MCF 10A (cell line): ENCODE measurements around the gene NCOA5. TPM values are rescaled to one million over a fixed set of nuclear protein-coding genes. Genes with fewer than 3 reads are reported as not detected.

Experiments used
- BruUV-seq: library from RNA; stranded (reverse); fragments of 400-500 nt; replicated peaks from 2 replicates; lab custom pipeline; 2021; lab: Mats Ljungman, UMichigan
- CTCF ChIA-PET: fragments of 300-600 bp; sonication (Branson Sonifier 250); formaldehyde crosslinking; extraction: SDS; loops from one replicate; lab custom pipeline; 2021; ENCODE audit warnings: antibody characterized with exemption, inconsistent platforms; lab: Yijun Ruan, JAX
- POLR2A ChIA-PET: fragments of 300-600, 350-650 bp; sonication (Branson Sonifier 250); formaldehyde crosslinking; extraction: SDS; loops from one replicate; lab custom pipeline; 2020; ENCODE audit warnings: antibody characterized with exemption, inconsistent platforms; lab: Yijun Ruan, JAX
- DNase-seq: peaks from one replicate; pipeline ENCODE4 v3.0.0-alpha.2; 2018; ENCODE audit not compliant: unreplicated experiment
- H3K27ac Mint-ChIP-seq: one replicate; pipeline ENCODE4 v1.8.0; 2022; ENCODE audit warnings: mild to moderate bottlenecking, low read depth, mixed read lengths; ENCODE audit not compliant: unreplicated experiment
- H3K27me3 Mint-ChIP-seq: one replicate; pipeline ENCODE4 v1.8.0; 2022; ENCODE audit warnings: mixed read lengths; ENCODE audit not compliant: insufficient read depth, unreplicated experiment
- H3K36me3 Mint-ChIP-seq: one replicate; pipeline ENCODE4 v1.8.0; 2022; ENCODE audit warnings: mild to moderate bottlenecking, moderate library complexity, mixed read lengths; ENCODE audit not compliant: insufficient read depth, unreplicated experiment
- H3K4me1 Mint-ChIP-seq: one replicate; pipeline ENCODE4 v1.8.0; 2022; ENCODE audit warnings: mixed read lengths; ENCODE audit not compliant: insufficient read depth, unreplicated experiment
- H3K4me3 Mint-ChIP-seq: one replicate; pipeline ENCODE4 v1.8.0; 2022; ENCODE audit warnings: mild to moderate bottlenecking, moderate library complexity, mixed read lengths; ENCODE audit not compliant: unreplicated experiment
- H3K9me3 Mint-ChIP-seq: one replicate; pipeline ENCODE4 v1.8.0; 2022; ENCODE audit warnings: mixed read lengths; ENCODE audit not compliant: unreplicated experiment
- intact Hi-C: fragments of 100-400 bp; cut with micrococcal nuclease; formaldehyde crosslinking; loops from 2 replicates; pipeline ENCODE4 v1.14.1; 2022
- total RNA-seq: library from RNA; stranded (reverse); gene quantifications from 2 replicates; pipeline ENCODE4 v1.2.3, GENCODE V29; 2022
- TF ChIP-seq, protein P1 (sequence below): fragments of 200-600 bp; IDR thresholded peaks from one replicate; pipeline ENCODE4 v1.8.0; 2022; ENCODE audit warnings: antibody characterized with exemption, mild to moderate bottlenecking; ENCODE audit not compliant: unreplicated experiment

The NCOA5 gene
- total RNA-seq, 1 experiment from 2014 or later, result 26.0 TPM

DNA sequence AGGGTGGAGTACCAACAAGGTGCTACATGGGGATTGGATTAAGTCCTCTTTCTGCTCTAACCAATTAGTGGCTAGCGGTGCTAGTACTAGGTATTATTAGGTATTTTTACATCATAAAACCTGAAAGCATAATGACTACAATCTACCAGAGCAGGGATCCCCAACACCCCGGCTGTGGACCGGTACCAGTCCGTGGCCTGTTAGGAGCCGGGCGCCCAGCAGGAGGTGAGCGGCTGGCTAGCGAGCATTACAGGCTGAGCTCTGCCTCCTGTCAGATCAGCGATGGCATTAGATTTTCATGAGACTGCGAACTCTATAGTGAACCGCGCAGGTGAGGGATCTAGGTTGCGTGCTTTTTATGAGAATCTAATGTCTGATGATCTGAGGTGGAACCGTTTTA lies 19.2 kb upstream of the NCOA5 start:
- POLR2A ChIA-PET, result interaction anchor here (0.7 kb wide), 1 partner anchor 98 kb away, joined by 3 read pairs; no protein-coding TSS in a partner anchor
- Mint-ChIP-seq H3K27ac (no peak overlapping the region), H3K36me3 (no peaks in the 10 kb centered on the region), H3K4me1 (no peaks in the 10 kb centered on the region), H3K4me3 (no peak overlapping the region), H3K27me3 (peaks cover 68% of the 10 kb centered on the region), H3K9me3 (no peaks in the 10 kb centered on the region)
- no TSS peak for BruUV-seq
- no peak for DNase-seq
- intact Hi-C loops, result no loop called here
- CTCF ChIA-PET, result no interaction called here
- TF ChIP-seq, protein P1, sequence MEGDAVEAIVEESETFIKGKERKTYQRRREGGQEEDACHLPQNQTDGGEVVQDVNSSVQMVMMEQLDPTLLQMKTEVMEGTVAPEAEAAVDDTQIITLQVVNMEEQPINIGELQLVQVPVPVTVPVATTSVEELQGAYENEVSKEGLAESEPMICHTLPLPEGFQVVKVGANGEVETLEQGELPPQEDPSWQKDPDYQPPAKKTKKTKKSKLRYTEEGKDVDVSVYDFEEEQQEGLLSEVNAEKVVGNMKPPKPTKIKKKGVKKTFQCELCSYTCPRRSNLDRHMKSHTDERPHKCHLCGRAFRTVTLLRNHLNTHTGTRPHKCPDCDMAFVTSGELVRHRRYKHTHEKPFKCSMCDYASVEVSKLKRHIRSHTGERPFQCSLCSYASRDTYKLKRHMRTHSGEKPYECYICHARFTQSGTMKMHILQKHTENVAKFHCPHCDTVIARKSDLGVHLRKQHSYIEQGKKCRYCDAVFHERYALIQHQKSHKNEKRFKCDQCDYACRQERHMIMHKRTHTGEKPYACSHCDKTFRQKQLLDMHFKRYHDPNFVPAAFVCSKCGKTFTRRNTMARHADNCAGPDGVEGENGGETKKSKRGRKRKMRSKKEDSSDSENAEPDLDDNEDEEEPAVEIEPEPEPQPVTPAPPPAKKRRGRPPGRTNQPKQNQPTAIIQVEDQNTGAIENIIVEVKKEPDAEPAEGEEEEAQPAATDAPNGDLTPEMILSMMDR, result no peak

GRCh38 chr20:46108435-46108841 lies 18.7 kb upstream of the NCOA5 start:
- no peaks in the 10 kb centered on the region for H3K9me3 Mint-ChIP-seq
- CTCF ChIA-PET, result interaction anchor here (0.7 to 1.2 kb wide), 3 partner anchors 12 to 121 kb away, joined by 3 to 5 read pairs (median 3); no protein-coding TSS in a partner anchor
- POLR2A ChIA-PET, result interaction anchor here (0.7 kb wide), 1 partner anchor 98 kb away, joined by 3 read pairs; no protein-coding TSS in a partner anchor
- H3K27ac Mint-ChIP-seq, result no peak overlapping the region
- TF ChIP-seq, protein P1, result no peak
- intact Hi-C loops, result no loop called here
- BruUV-seq, result no TSS peak
- peaks cover 63% of the 10 kb centered on the region for H3K27me3 Mint-ChIP-seq
- H3K36me3 Mint-ChIP-seq, result no peaks in the 10 kb centered on the region
- no peak for DNase-seq
- no peak overlapping the region for H3K4me3 Mint-ChIP-seq
- H3K4me1 Mint-ChIP-seq, result no peaks in the 10 kb centered on the region

DNA sequence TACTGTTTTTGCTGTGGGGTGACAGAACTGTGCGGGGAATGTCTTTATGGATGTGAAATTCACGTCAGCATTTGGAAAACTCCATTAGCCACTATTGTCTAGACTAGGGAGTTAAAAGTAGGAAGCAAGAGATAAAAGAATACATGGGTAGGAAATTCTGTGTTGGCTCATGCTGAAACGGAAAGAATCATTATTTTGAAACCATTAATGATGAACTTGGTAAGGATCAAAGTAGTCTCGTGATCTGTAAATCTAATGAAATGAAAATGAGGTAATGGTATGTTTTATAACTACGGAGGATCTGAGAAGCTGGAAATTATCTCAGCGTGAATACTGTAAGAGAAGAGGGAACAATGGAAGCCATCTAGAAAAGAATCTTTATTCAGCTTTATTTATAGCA lies 17.3 kb upstream of the NCOA5 start:
- peaks cover 68% of the 10 kb centered on the region for H3K27me3 Mint-ChIP-seq
- POLR2A ChIA-PET, result interaction anchor here (0.7 to 1.6 kb wide), 3 partner anchors 9 to 466 kb away, joined by 3 to 6 read pairs (median 3); no protein-coding TSS in a partner anchor
- no peak for DNase-seq
- intact Hi-C loops, result no loop called here
- no peak overlapping the region for H3K4me3 Mint-ChIP-seq
- TF ChIP-seq, protein P1, result no peak
- no peaks in the 10 kb centered on the region for H3K4me1 Mint-ChIP-seq
- no peaks in the 10 kb centered on the region for H3K36me3 Mint-ChIP-seq
- BruUV-seq, result no TSS peak
- CTCF ChIA-PET, result interaction anchor here (0.6 to 1.2 kb wide), 3 partner anchors 9 to 89 kb away, joined by 3 to 4 read pairs (median 3); no protein-coding TSS in a partner anchor
- no peak overlapping the region for H3K27ac Mint-ChIP-seq
- no peaks in the 10 kb centered on the region for H3K9me3 Mint-ChIP-seq

GRCh38 chr20:46104262-46104661 lies 14.5 kb upstream of the NCOA5 start:
- POLR2A ChIA-PET, result no interaction called here
- intact Hi-C loops, result no loop called here

More at GRCh38 chr20:46104262-46104661, 14.5 kb upstream of the NCOA5 start:
- H3K27me3 Mint-ChIP-seq, result peaks cover 65% of the 10 kb centered on the region
- H3K27ac Mint-ChIP-seq, result no peak overlapping the region
- H3K4me3 Mint-ChIP-seq, result no peak overlapping the region
- TF ChIP-seq, protein P1, result no peak
- H3K4me1 Mint-ChIP-seq, result no peaks in the 10 kb centered on the region
- no peaks in the 10 kb centered on the region for H3K9me3 Mint-ChIP-seq
- CTCF ChIA-PET, result interaction anchor here (0.6 to 1.0 kb wide), 2 partner anchors 91 to 274 kb away, joined by 3 read pairs; no protein-coding TSS in a partner anchor
- BruUV-seq, result no TSS peak
- H3K36me3 Mint-ChIP-seq, result no peaks in the 10 kb centered on the region
- DNase-seq, result no peak
